ENCODE measurements around the gene TMEM250.
A peak's percentile ranks its signal among the peaks of the same experiment; 100 is the strongest.
"Not testable (repeated sequence)": the region's sequence is repeated elsewhere in the genome, so short reads cannot be mapped to it uniquely, and the experiment has no call there.

Gene TMEM250

GRCh38 chr9:136118320-136119060 lies at the start of gene TMEM250:
Gene TMEM250 (minus strand): TSS chr9:136118875. CDS start chr9:136116900, 1,975 bp downstream.
- peak; percentile 99 for DNase-seq (ENCODE audit: low read depth, low spot score)

- DNase-seq (ENCODE audit: low read depth, low spot score): no peak
These were observed 44.7 kb upstream of the TMEM250 start for GRCh38 chr9:136163248-136163850.

- DNase-seq (ENCODE audit: low read depth, low spot score): no peak
These were observed 42.4 kb upstream of the TMEM250 start for GRCh38 chr9:136160995-136161610.

GRCh38 chr9:136160381-136160841 lies 41.7 kb upstream of the TMEM250 start:
- no peak for DNase-seq (ENCODE audit: low read depth, low spot score)

- DNase-seq (ENCODE audit: low read depth, low spot score): no peak
These were observed 41.2 kb upstream of the TMEM250 start for GRCh38 chr9:136159851-136160250.

GRCh38 chr9:136157477-136158265 lies 39.0 kb upstream of the TMEM250 start:
- no peak for DNase-seq (ENCODE audit: low read depth, low spot score)

GRCh38 chr9:136156209-136157120 lies 37.8 kb upstream of the TMEM250 start:
- no peak for DNase-seq (ENCODE audit: low read depth, low spot score)

- DNase-seq (ENCODE audit: low read depth, low spot score): no peak
These were observed 36.9 kb upstream of the TMEM250 start for GRCh38 chr9:136155576-136155975.

GRCh38 chr9:136154943-136155342 lies 36.3 kb upstream of the TMEM250 start:
- DNase-seq (ENCODE audit: low read depth, low spot score): no peak

- no peak for DNase-seq (ENCODE audit: low read depth, low spot score)
These were observed 34.8 kb upstream of the TMEM250 start for GRCh38 chr9:136153381-136154065.

- no peak for DNase-seq (ENCODE audit: low read depth, low spot score)
These were observed 34.3 kb upstream of the TMEM250 start for GRCh38 chr9:136152931-136153330.

GRCh38 chr9:136152543-136152866 lies 33.8 kb upstream of the TMEM250 start:
- DNase-seq (ENCODE audit: low read depth, low spot score): no peak

- DNase-seq (ENCODE audit: low read depth, low spot score): no peak
These were observed 33.3 kb upstream of the TMEM250 start for GRCh38 chr9:136151848-136152542.

GRCh38 chr9:136151214-136151804 lies 32.6 kb upstream of the TMEM250 start:
- DNase-seq (ENCODE audit: low read depth, low spot score): no peak

GRCh38 chr9:136150664-136151213 lies 32.1 kb upstream of the TMEM250 start:
- not testable (repeated sequence) for DNase-seq (ENCODE audit: low read depth, low spot score)

- DNase-seq (ENCODE audit: low read depth, low spot score): no peak
These were observed 31.2 kb upstream of the TMEM250 start for GRCh38 chr9:136149853-136150252.

GRCh38 chr9:136149337-136149736 lies 30.7 kb upstream of the TMEM250 start:
- no peak for DNase-seq (ENCODE audit: low read depth, low spot score)

- no peak for DNase-seq (ENCODE audit: low read depth, low spot score)
These were observed 30.1 kb upstream of the TMEM250 start for GRCh38 chr9:136148766-136149165.

Data from astrocyte of the hippocampus (primary cell).